WI38 (cell line): ENCODE measurements around the gene KIAA1549.

ENCODE experiments used
- H3K4me3 ChIP-seq: 2 replicates; pipeline ENCODE4 v1.5.1; 2011; ENCODE audit warnings: low read depth, mild to moderate bottlenecking, control low read depth, low read length
- TF ChIP-seq, protein P1 (sequence below): IDR thresholded peaks from 2 replicates; pipeline ENCODE4 v1.5.1; 2012; ENCODE audit warnings: low read depth, mild to moderate bottlenecking, control low read depth, low read length

KIAA1549 gene

DNA sequence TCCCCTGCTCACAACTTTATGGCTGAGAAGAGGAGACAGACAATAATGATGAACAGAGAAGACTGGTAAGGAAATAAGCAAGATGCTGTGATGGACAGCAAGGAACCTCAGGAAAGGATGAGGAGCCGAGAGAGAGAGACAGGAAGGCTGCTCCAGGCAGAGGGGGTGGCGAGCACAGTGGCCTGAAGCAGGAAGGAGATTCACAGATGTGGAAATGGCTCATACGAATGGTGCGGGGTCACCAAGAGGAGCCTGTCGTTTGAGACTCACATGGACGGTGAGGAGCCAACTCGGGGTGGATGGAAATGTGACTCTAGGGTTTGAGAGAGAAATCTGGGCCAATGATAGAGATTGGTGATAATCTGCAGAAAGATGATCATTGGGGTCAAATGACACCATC, 43.7 kb downstream of the KIAA1549 start:
- TF ChIP-seq, protein P1, sequence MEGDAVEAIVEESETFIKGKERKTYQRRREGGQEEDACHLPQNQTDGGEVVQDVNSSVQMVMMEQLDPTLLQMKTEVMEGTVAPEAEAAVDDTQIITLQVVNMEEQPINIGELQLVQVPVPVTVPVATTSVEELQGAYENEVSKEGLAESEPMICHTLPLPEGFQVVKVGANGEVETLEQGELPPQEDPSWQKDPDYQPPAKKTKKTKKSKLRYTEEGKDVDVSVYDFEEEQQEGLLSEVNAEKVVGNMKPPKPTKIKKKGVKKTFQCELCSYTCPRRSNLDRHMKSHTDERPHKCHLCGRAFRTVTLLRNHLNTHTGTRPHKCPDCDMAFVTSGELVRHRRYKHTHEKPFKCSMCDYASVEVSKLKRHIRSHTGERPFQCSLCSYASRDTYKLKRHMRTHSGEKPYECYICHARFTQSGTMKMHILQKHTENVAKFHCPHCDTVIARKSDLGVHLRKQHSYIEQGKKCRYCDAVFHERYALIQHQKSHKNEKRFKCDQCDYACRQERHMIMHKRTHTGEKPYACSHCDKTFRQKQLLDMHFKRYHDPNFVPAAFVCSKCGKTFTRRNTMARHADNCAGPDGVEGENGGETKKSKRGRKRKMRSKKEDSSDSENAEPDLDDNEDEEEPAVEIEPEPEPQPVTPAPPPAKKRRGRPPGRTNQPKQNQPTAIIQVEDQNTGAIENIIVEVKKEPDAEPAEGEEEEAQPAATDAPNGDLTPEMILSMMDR: no peak
- H3K4me3 ChIP-seq: no peak overlapping the region

- TF ChIP-seq, protein P1: no peak
- H3K4me3 ChIP-seq: no peak overlapping the region
These were observed 45.7 kb downstream of the KIAA1549 start for GRCh38 chr7:138935465-138936011.

- TF ChIP-seq, protein P1: no peak
- no peak overlapping the region for H3K4me3 ChIP-seq
These were observed 46.3 kb downstream of the KIAA1549 start for GRCh38 chr7:138934861-138935260.

DNA sequence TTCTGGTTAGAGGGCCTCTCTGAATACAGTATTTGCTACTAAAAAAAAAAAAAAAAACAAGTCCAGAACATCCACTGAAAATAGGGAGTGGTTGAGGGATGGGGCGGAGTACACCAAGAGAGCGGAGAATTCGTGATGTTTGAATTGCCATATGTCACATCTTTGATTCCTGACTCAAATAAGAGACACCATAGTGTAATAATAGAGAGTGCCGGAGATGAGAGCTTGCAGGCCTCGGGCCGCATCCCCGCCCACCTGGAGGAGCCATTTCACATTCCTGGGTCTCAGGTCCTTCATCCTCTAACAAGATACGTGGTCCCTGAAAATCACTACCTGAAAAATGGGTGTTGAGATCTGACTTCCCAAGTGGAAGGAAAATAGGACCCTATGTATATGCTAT, 46.8 kb downstream of the KIAA1549 start:
- TF ChIP-seq, protein P1: no peak
- no peak overlapping the region for H3K4me3 ChIP-seq

DNA sequence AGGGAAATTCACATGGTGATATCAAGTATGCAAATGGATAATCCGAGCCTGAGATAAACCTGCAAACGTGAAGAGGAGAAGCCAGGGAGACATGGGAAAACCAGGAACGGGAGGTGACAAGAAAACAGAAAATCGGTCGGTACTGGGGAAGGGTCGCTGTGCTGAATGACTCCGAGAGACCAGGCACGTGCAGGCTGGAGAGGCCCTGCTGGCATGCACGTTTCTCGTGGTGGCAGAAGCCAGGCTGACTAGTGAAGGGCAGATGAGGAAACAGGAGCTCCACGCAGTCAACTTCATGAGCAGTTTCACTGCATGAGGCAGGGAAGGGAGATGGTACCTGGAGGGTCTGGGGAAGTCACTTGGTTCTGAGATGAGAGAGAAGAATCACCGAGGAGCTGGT, 48.3 kb downstream of the KIAA1549 start:
- no peak overlapping the region for H3K4me3 ChIP-seq
- TF ChIP-seq, protein P1: no peak

DNA sequence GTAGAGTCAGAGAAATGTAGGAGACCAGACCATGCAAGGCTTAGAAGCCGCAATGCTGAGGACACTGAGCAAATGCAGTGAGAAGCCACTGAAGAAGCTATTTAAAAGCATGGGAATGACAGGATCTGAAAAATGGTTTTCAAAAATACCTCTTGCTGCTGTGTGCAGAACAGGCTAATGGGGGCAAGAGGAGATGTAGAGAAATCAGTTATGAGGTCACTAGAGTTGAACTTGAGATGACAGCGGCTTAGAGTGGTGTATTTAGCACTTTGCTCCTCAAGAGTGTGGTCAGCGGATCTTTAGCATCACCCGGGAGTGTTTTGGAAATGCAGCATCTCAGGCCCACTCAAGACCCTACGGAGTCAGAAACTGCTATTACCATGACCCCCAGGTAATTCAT, 48.8 kb downstream of the KIAA1549 start:
- TF ChIP-seq, protein P1: no peak
- no peak overlapping the region for H3K4me3 ChIP-seq

DNA sequence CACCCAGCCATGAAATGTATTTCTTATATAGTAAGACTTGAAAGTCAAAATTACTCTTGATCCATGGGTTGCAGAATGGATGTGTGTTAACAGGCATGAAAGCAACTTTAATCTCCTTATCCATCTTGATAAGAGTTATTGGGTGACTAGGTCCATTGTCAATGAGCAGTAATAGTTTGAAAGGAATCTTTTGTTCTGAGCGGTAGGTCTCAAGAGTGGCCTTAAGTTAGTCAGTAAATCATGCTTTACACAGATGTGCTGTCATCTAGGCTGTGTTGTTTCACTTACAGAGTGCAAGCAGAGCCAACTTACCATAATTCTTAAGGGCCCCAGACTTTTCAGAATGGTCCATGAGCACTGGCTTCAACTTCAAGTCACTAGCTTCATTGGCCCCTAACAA, 51.2 kb downstream of the KIAA1549 start:
- no peak overlapping the region for H3K4me3 ChIP-seq
- TF ChIP-seq, protein P1: no peak
